GM13976 (cell line): ENCODE data around the gene PRKACA.
A peak's percentile ranks its signal among the peaks of the same experiment; 100 is the strongest.

Experiments used
- DNase-seq: peaks from one replicate; pipeline ENCODE4 v3.0.0; 2012; ENCODE audit warnings: low spot score
- in situ Hi-C: fragments of 300-500 bp; cut with MboI; formaldehyde crosslinking; loops from one replicate; pipeline ENCODE4 v1.12.0; 2022; ENCODE audit warnings: low sequenced_read_pairs, mixed read lengths, inconsistent platforms; ENCODE audit not compliant: unreplicated experiment
- TF ChIP-seq, protein P1 (sequence below): IDR thresholded peaks from 2 replicates; pipeline ENCODE4 v1.5.1; 2012; ENCODE audit warnings: borderline replicate concordance, mild to moderate bottlenecking; ENCODE audit not compliant: insufficient read depth; ENCODE audit errors: extremely low read depth, missing control alignments, control extremely low read depth

The PRKACA gene

DNA sequence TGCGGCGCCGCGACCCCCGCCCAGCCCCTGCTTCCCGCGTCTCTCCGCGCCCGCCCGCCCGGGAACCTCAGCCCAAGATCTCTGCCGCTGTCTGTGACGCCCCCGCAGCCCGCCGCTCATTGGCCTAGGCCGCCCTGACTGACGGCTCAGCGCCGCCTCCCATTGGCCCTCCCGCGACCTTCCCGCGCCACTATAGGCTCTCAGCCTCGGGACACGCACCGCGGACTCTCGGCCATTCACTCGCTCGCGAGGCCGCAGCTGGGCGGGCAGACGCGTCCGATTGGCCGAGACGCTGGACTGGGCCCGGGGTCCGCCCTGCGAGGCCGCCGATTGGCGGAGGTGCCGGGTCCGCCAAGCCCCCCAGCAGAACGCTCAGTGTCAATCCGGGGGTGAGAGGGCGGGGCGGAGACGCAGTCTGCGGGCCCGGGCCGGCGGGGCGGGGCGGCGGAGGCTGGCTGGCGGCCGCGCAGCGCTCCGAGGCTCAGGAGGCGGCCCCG lies at the start of gene PRKACA:
Gene PRKACA, minus strand, starts transcription at position 95 of the 497 bp plus-strand sequence. CDS start 215 bp downstream, outside the sequence.
- TF ChIP-seq, protein P1, sequence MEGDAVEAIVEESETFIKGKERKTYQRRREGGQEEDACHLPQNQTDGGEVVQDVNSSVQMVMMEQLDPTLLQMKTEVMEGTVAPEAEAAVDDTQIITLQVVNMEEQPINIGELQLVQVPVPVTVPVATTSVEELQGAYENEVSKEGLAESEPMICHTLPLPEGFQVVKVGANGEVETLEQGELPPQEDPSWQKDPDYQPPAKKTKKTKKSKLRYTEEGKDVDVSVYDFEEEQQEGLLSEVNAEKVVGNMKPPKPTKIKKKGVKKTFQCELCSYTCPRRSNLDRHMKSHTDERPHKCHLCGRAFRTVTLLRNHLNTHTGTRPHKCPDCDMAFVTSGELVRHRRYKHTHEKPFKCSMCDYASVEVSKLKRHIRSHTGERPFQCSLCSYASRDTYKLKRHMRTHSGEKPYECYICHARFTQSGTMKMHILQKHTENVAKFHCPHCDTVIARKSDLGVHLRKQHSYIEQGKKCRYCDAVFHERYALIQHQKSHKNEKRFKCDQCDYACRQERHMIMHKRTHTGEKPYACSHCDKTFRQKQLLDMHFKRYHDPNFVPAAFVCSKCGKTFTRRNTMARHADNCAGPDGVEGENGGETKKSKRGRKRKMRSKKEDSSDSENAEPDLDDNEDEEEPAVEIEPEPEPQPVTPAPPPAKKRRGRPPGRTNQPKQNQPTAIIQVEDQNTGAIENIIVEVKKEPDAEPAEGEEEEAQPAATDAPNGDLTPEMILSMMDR: no peak
- in situ Hi-C loops: no loop called here
- DNase-seq: peak; percentile 99

DNA sequence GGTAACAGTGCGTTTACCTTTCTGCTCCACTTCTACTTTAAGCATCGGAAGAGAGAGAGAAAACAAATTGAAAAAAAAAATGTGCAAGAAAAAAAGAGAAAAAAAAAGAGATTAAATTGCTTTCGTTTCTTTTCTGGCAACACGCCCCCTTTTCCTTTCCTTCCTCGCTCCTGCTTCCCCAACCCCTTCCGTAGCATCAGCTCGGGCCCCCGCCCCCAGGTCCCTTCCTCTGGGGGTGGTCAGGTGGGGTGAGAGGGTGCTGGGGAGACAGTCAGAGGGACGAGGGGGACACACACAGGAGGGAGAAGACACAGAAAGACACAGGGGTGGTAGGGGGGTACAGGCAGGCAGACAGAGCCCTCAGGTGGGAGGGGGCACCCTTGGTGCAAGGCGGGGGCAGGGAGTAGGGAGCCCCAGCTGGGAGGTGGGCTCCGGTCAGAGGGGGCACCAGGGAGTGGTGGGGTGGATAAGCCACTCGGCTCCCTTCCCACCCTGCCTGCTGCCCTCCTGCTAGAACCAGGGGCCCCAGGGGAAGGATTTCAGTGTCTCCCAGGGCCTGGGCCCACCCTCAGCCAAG lies 49.5 kb upstream of the PRKACA start:
- DNase-seq: no peak
- in situ Hi-C loops: no loop called here
- TF ChIP-seq, protein P1: no peak

DNA sequence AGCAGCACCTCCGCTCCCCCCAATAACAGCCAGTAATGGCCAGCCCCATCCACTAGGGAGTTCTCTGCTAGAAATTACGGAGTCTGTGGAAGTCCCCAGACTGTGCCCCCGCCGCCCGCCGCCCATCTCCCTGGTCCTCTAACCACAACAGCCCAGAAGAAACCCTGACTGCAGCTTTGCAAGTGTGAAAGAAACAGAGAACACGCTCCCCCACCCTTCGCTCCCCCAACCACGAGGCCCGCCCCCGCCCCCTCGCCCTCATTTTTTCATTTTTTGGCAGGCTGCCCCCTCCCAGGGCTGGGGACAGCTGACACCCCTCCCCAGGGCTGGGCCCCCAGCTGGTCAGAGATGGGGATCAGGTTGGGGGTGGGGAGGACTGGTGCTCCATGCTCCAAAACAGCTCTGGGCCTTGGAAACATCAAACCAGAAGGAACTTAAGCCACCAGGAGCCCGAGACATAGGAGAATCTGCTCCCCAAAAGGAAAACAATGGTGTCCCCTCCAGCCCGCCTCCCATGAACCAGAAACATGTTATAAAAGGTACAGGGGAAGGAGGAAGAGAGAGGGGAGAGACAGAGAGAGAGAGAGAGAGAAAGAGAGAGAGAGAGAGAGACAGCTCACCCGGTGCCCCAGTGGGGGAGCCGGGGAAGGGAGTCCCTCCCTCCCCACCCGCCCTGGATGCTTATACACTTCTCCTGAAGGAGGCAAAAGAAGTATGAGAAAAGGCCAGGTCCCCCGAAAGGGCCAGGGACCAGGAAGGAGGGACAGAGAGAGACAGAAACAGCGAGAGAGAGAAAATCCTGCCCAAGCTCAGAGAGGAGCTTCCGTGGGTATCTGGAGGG lies 48.6 kb upstream of the PRKACA start:
- in situ Hi-C loops: no loop called here
- no peak for DNase-seq
- TF ChIP-seq, protein P1: no peak

GRCh38 chr19:14164724-14165493 lies 47.3 kb upstream of the PRKACA start:
- DNase-seq: no peak
- in situ Hi-C loops: no loop called here
- TF ChIP-seq, protein P1: no peak

DNA sequence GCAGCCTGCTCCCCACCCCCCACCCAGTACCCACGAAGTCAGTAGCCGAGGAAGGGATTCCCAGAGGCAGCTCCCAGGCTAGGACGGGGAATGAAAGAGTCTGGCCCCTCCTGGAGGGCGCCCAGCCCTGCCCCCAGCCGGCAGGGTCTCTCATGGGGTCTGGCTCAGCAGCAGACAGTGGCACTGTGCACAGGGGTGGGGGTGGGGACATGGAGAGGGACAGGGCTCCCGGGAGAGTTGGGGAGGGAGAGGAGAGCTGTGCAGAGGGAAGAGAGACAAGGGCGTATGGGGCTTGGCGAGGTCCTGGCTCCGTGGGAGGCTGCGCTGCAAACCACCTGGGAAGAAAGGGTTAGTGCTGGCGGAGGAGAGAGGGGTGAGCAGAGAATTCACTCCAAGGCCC lies 46.5 kb upstream of the PRKACA start:
- in situ Hi-C loops: no loop called here
- no peak for DNase-seq
- TF ChIP-seq, protein P1: no peak

GRCh38 chr19:14162871-14163297 lies 45.3 kb upstream of the PRKACA start:
- TF ChIP-seq, protein P1: no peak
- in situ Hi-C loops: no loop called here
- DNase-seq: no peak
